A549 (cell line): ENCODE results near the gene HS6ST3. TPM values are rescaled to one million over a fixed set of nuclear protein-coding genes. Genes with fewer than 3 reads are reported as not detected.

Experiments
- ATAC-seq, 2 experiments: fragments of 200-7000 bp in 1 of 2; fragments of >200 bp in 1 of 2; cut with Nextera tagmentation in 1 of 2; cut with Tn5 transposase in 1 of 2; 3 replicates each; pipeline versions ENCODE4 v1.8.0 to v1.9.1; 2018 to 2020; ENCODE audit warnings: mild to moderate bottlenecking in 1 of 2, moderate library complexity in 1 of 2
- CTCF ChIA-PET: fragments of 300-600 bp; sonication (Branson Sonifier 250); formaldehyde crosslinking; extraction: SDS; loops from one replicate; lab custom pipeline; 2021; ENCODE audit warnings: antibody characterized with exemption, inconsistent platforms; lab: Yijun Ruan, JAX
- POLR2A ChIA-PET: fragments of 350-600 bp; formaldehyde crosslinking; extraction: SDS; loops from one replicate; lab custom pipeline; 2021; ENCODE audit warnings: antibody characterized with exemption, inconsistent platforms; lab: Yijun Ruan, JAX
- DNase-seq, 2 experiments: peaks; one replicate each; pipeline versions ENCODE4 v3.0.0 to v3.0.0-alpha.2; 2011 to 2016; ENCODE audit warnings: low read depth in 1 of 2, low spot score in 1 of 2
- FAIRE-seq: peaks from 2 replicates; lab custom pipeline; 2011; peaks lifted over from hg19 to GRCh38; lab: Jason Lieb, UNC
- H3K27ac ChIP-seq, 2 experiments: fragments of >200 bp; sonication (Bioruptor Twin); formaldehyde crosslinking; 3 replicates each; pipeline ENCODE4 v1.5.1; 2016 to 2017
- H3K4me1 ChIP-seq: fragments of >200 bp; sonication (Bioruptor Twin); formaldehyde crosslinking; 3 replicates; pipeline ENCODE4 v1.6.1; 2016
- H3K4me2 ChIP-seq: fragments of >200 bp; sonication (Bioruptor Twin); formaldehyde crosslinking; 3 replicates; pipeline ENCODE4 v1.6.1; 2016
- H3K4me3 ChIP-seq: fragments of >200 bp; sonication (Bioruptor Twin); formaldehyde crosslinking; 3 replicates; pipeline ENCODE4 v1.5.1; 2016
- H3K9me3 ChIP-seq: fragments of >200 bp; sonication (Bioruptor Twin); formaldehyde crosslinking; 3 replicates; pipeline ENCODE4 v1.6.1; 2016
- ATOH8 ChIP-seq: fragments of 250-450 bp; sonication (Bioruptor Pico); IDR thresholded peaks from 2 replicates; pipeline ENCODE4 v1.5.0; 2020; ENCODE audit warnings: low read depth, mild to moderate bottlenecking, moderate library complexity
- CBX2 ChIP-seq: fragments of 200-600 bp; sonication (generic); IDR thresholded peaks from 2 replicates; pipeline ENCODE4 v1.6.1; 2016; ENCODE audit warnings: low read depth, mild to moderate bottlenecking, borderline replicate concordance
- CEBPB ChIP-seq, 2 experiments: fragments of >200 bp in 1 of 2; sonication (Bioruptor Twin) in 1 of 2; formaldehyde crosslinking in 1 of 2; IDR thresholded peaks; 2 replicates each; pipeline ENCODE4 v1.6.1; 2012 to 2016
- CHD4 ChIP-seq: fragments of 200-600 bp; sonication (generic); IDR thresholded peaks from 2 replicates; pipeline ENCODE4 v1.6.1; 2016; ENCODE audit warnings: antibody characterized with exemption, mild to moderate bottlenecking, borderline replicate concordance
- ELK1 ChIP-seq: fragments of 150-350 bp; IDR thresholded peaks from 2 replicates; pipeline ENCODE4 v1.6.1; 2014; ENCODE audit warnings: low read depth, mild to moderate bottlenecking, low read length
- EP300 ChIP-seq, 2 experiments: fragments of >200 bp; sonication (Bioruptor Twin); formaldehyde crosslinking; IDR thresholded peaks; 2 replicates in 1 of 2; 3 replicates in 1 of 2; pipeline ENCODE4 v1.6.1; 2016 to 2017
- ESRRA ChIP-seq: fragments of 150-350 bp; IDR thresholded peaks from 2 replicates; pipeline ENCODE4 v1.6.1; 2014; ENCODE audit warnings: mild to moderate bottlenecking, low read length, borderline replicate concordance
- FOSB ChIP-seq: fragments of 250-450 bp; sonication (Bioruptor Pico); IDR thresholded peaks from 2 replicates; pipeline ENCODE4 v1.5.0; 2020; ENCODE audit warnings: mild to moderate bottlenecking, moderate library complexity
- HDAC2 ChIP-seq: fragments of 200-600 bp; sonication (generic); IDR thresholded peaks from 2 replicates; pipeline ENCODE4 v1.6.1; 2016
- HES2 ChIP-seq: fragments of >200 bp; sonication (Bioruptor Twin); formaldehyde crosslinking; IDR thresholded peaks from 2 replicates; pipeline ENCODE4 v1.6.1; 2016
- HMGXB4 ChIP-seq: fragments of 250-450 bp; sonication (Bioruptor Pico); IDR thresholded peaks from 2 replicates; pipeline ENCODE4 v1.5.0; 2021; ENCODE audit warnings: mild to moderate bottlenecking, moderate library complexity, borderline replicate concordance
- HOXB5 ChIP-seq: fragments of 250-450 bp; sonication (Bioruptor Pico); IDR thresholded peaks from 2 replicates; pipeline ENCODE4 v1.5.0; 2020; ENCODE audit warnings: mild to moderate bottlenecking, moderate library complexity
- JUNB ChIP-seq: fragments of >200 bp; sonication (Bioruptor Twin); formaldehyde crosslinking; IDR thresholded peaks from 2 replicates; pipeline ENCODE4 v1.6.1; 2016
- KDM1A ChIP-seq: fragments of 200-600 bp; sonication (generic); IDR thresholded peaks from 2 replicates; pipeline ENCODE4 v1.6.1; 2016; ENCODE audit warnings: low read depth, mild to moderate bottlenecking
- KDM5A ChIP-seq: fragments of 200-600 bp; sonication (generic); IDR thresholded peaks from 2 replicates; pipeline ENCODE4 v1.6.1; 2016; ENCODE audit warnings: antibody characterized with exemption, mild to moderate bottlenecking
- MAFK ChIP-seq: fragments of 450-650 bp; IDR thresholded peaks from 2 replicates; pipeline ENCODE4 v1.6.1; 2014; ENCODE audit not compliant: partially characterized antibody
- MAX ChIP-seq: IDR thresholded peaks from 2 replicates; pipeline ENCODE4 v1.6.1; 2012
- PHF8 ChIP-seq: fragments of 200-600 bp; sonication (generic); IDR thresholded peaks from 2 replicates; pipeline ENCODE4 v1.6.1; 2016; ENCODE audit warnings: low read depth, mild to moderate bottlenecking, antibody characterized with exemption, moderate library complexity, borderline replicate concordance
- POLR2A ChIP-seq: IDR thresholded peaks from 2 replicates; pipeline ENCODE4 v1.6.1; 2012; ENCODE audit warnings: mild to moderate bottlenecking, low read length
- POLR2AphosphoS2 ChIP-seq: conservative IDR thresholded peaks from 2 replicates; pipeline ENCODE4 v1.6.1; 2012; ENCODE audit warnings: low read length, improper control_type of control experiment, inconsistent platforms
- RAD21 ChIP-seq, 2 experiments: fragments of >200 bp in 1 of 2; sonication (Bioruptor Twin) in 1 of 2; formaldehyde crosslinking in 1 of 2; IDR thresholded peaks in 1 of 2; conservative IDR thresholded peaks in 1 of 2; 2 replicates in 1 of 2; 3 replicates in 1 of 2; pipeline ENCODE4 v1.6.1; 2012 to 2018; ENCODE audit warnings: inconsistent platforms in 1 of 2
- RNF2 ChIP-seq: fragments of 200-600 bp; sonication (generic); IDR thresholded peaks from 2 replicates; pipeline ENCODE4 v1.6.1; 2016; ENCODE audit warnings: low read depth, mild to moderate bottlenecking, antibody characterized with exemption, moderate library complexity, borderline replicate concordance
- TP53 ChIP-seq: fragments of 250-450 bp; sonication (Bioruptor Pico); IDR thresholded peaks from 2 replicates; pipeline ENCODE4 v1.5.0; 2021; ENCODE audit warnings: mild to moderate bottlenecking, moderate library complexity
- ZFP36 ChIP-seq: fragments of 450-650 bp; IDR thresholded peaks from 2 replicates; pipeline ENCODE4 v1.6.1; 2014; ENCODE audit warnings: borderline replicate concordance; ENCODE audit not compliant: partially characterized antibody
- ZSCAN20 ChIP-seq: fragments of 250-450 bp; sonication (Bioruptor Pico); IDR thresholded peaks from 2 replicates; pipeline ENCODE4 v1.8.0; 2022; ENCODE audit warnings: mild to moderate bottlenecking, moderate library complexity
- WGBS: methylation state at CpG from one replicate; pipeline ENCODE4 v1.1.6; 2017; ENCODE audit errors: missing lambda C conversion rate; 5-methylcytosine and 5-hydroxymethylcytosine counted together
- polyA plus RNA-seq, 4 experiments: library from polyadenylated mRNA; depleted of rRNA in 3 of 4; stranded (reverse); fragments of >200 nt; fragmentation: RNase III in 1 of 4; extraction: RNeasy Plus Mini Kit Qiagen cat#74134 plus additional on column Dnase treatment in 1 of 4; gene quantifications; 2 replicates in 3 of 4; 3 replicates in 1 of 4; pipeline ENCODE4 v1.2.3, GENCODE V29; 2011 to 2017

Gene HS6ST3
- polyA plus RNA-seq, 2 of the 4 experiments (the other 2 are of a cell fraction), result not detected

- WGBS, result 50% methylated on average over 5 of the region's 5 CpGs
These were observed 729.5 kb downstream of the HS6ST3 start for GRCh38 chr13:96819375-96819774.

GRCh38 chr13:96821381-96821780, 731.5 kb downstream of the HS6ST3 start:
- ChIA-PET POLR2A (no interaction called here), CTCF (interaction anchor here (2.5 kb wide), 1 partner anchor 801 kb away, joined by 5 read pairs; no protein-coding TSS in a partner anchor)
- no peak for FAIRE-seq
- 10% methylated on average over 1 of the region's 1 CpG for WGBS
- H3K4me2 ChIP-seq, result no peak overlapping the region
- no peak overlapping the region for H3K27ac ChIP-seq
- no peaks in the 10 kb centered on the region for H3K9me3 ChIP-seq
- TF ChIP-seq HOXB5 (CRISPR knock-in tag) (no peak), HDAC2 (no peak), TP53 (CRISPR knock-in tag) (no peak), CEBPB (IDR thresholded peaks at IDR 0.05) (no peak), RAD21 (conservative IDR thresholded peaks at IDR 0.05 in 1 of 2, IDR thresholded peaks at IDR 0.05 in 1 of 2) (no peak), HMGXB4 (CRISPR knock-in tag) (no peak), PHF8 (no peak), KDM1A (no peak), MAX (no peak), ZSCAN20 (CRISPR knock-in tag) (no peak), CBX2 (no peak), ATOH8 (CRISPR knock-in tag) (no peak), RNF2 (no peak), POLR2A (no peak), POLR2AphosphoS2 (no peak), ELK1 (no peak), CHD4 (no peak), HES2 (no peak), KDM5A (no peak)
- TF ChIP-seq, all 56 proteins: peak for 0
- Histone ChIP-seq H3K4me3 (no peak overlapping the region), H3K4me1 (no peaks in the 10 kb centered on the region)
- no peak for ATAC-seq
- DNase-seq, result no peak

More at GRCh38 chr13:96819375-96819774, 729.5 kb downstream of the HS6ST3 start:
- TF ChIP-seq JUNB (no peak), ESRRA (no peak), ZFP36 (no peak), MAFK (peak; percentile 66), EP300 (IDR thresholded peaks at IDR 0.05) (no peak), FOSB (CRISPR knock-in tag) (no peak), POLR2A (no peak)
- Histone ChIP-seq H3K27ac (no peak overlapping the region), H3K9me3 (no peaks in the 10 kb centered on the region), H3K4me3 (no peak overlapping the region), H3K4me1 (no peaks in the 10 kb centered on the region), H3K4me2 (no peak overlapping the region)
- CTCF ChIA-PET, result interaction anchor here (0.6 to 3.4 kb wide), 3 partner anchors 15 to 800 kb away, joined by 3 to 24 read pairs (median 3); no protein-coding TSS in a partner anchor
- DNase-seq, result no peak
- POLR2A ChIA-PET, result no interaction called here
- FAIRE-seq, result no peak
- no peak for ATAC-seq
